Measurements from ENCODE around the gene CCDC85A.

The CCDC85A gene

DNA sequence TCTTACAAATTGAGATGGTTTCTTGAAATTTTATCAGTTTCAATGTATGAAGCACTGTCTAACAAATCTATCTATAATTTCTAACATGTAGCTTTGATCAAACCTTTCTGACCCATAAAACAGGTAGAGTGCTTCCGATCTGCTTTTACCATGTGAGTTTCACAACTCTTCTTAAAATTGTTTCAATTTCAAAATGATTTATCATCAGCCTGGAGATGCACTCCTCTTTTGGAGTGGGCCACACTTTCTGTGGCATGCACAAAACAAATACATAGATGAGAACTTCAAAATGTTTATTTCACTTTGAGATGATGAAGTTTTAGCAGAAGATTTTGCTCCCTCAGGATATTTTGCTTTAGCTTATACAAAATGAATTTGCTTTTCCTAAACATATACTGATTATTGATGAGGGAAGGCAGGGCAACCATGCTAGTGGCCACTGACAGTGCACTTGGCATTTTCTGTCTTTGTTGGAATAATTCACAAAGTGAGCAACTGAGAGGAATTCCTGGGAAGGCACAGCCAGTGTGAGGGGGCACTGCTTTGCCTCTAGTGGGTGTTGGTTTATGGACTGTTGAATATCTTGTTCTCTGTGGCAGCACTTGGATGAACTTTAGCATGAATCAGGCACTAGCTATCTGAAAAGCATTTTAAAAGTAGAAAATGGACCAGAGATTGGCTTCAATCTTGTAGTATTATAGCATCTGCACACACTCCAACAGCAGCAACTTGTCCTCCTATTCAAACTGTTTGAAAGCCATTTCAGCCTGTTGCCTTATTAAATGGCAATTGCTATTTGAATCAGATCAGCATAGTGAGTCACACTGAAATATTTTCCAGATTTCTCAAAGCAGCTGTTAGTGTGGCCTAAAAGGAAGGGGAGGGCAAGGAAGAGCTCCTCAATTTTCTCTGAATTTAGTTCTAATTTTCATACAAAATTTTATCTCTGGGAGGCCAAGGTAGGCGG, 193.2 kb downstream of the CCDC85A start:
- no peak for DNase-seq

DNA sequence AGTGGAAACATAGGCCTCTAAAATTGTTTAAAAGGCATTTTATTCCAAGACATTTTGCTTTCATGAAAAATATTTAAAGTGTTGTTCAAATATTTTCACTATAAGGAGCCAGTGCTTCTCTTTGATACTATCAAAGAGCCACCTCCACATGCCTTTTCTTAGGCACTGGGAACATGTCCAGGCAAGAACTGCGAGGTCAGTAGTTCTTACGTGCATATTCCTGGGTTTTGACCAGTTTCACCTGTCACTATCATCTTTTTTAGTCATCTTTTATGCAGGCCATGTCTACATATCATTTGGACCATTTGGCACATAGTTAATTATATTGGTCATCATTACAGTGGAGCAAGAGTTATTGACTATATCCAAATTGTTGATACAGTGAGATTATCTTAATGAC, 195.3 kb downstream of the CCDC85A start:
- no peak for DNase-seq

DNA sequence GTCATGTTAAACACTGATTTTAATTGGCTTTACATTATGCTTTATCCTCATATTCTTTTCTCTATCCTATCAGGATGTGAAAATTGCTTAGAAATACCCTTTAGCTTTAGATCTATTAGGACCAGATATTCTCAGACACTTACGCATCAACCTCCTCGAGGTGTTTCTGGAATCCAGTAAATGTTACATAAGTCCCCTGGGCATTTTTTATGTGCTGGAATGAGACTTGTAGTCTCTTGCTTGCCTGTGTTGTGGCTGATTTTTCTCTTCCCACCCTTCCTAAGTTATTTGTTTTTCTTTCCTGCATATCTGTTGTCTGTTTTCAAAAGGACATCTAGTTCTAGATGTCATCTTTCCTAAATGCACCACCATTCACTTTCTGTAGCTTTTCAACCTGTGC, 197.1 kb downstream of the CCDC85A start:
- DNase-seq = no peak

DNA sequence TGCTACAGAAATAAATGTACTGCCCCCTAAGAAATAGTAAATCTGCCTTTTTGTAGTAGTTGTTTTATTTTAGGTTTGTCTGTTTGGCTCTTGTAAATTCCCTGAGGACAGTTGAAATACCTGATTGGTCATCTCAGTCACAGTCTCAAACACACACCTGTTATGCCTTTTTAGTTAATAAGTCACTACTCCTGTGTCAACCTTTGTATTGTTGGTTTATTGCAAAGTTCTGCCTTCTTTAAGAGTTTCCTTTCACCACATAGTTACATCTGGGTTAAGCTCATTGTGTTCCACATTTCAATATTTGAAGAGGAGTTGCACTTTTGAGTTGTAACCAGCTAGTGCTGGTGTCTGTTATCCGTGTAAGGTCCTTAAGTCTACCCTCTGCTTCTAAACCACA, 198.7 kb downstream of the CCDC85A start:
- DNase-seq = no peak

DNA sequence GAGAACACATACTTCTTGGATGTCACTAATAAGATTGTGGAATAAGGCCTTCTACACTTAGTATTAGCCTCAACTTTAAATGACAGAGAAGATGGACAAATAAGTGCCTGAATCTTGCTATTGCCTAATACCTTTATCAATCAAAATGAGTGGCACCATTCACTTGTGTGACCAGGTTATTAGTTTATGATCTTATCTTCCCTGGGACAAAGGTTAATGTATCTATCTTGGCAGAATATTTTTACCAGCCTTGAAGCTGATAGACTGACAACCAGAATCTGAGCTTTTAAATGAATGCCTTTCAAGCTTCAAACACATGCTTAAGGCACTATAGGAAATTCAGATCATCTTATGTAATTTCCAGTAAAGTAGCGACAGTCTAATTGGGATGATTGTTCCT, 202.9 kb downstream of the CCDC85A start:
- no peak for DNase-seq

DNA sequence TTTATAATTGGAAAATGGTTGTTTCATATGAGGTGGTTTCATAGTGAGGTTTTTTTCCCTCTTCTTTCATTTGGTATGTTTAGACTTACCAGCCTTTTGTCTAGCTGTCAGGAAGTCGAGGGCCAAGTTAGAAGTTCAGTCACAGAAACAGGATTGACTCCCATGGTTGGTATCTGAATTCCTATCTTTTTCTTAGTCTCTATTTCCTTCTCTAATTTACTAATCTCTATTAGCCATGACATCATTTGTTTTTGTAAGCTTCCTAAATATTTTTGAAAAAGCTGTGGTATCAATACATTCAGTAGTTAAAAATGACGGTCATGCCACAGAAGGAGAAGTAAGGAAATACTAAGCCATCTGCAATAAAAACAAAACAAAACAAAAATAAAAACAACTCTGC, 206.9 kb downstream of the CCDC85A start:
- no peak for DNase-seq

DNA sequence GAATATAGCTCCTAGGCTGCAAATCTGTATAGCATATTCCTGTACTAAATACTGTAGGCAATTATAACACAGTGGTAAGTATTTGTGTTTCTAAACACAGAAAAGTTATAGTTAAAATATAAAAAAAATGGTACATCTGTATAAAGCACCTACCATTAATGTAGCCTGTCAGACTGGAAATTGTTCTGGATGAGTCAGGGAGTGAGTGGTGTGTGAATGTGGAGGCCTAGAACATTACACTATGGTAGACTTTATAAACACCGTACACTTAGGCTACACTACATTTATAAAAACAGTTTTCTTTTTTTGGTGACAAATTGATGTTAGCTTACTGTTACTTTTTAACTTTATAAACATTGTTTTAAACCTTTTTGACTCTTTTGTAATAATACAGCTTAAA, 226.3 kb downstream of the CCDC85A start:
- DNase-seq = no peak

DNA sequence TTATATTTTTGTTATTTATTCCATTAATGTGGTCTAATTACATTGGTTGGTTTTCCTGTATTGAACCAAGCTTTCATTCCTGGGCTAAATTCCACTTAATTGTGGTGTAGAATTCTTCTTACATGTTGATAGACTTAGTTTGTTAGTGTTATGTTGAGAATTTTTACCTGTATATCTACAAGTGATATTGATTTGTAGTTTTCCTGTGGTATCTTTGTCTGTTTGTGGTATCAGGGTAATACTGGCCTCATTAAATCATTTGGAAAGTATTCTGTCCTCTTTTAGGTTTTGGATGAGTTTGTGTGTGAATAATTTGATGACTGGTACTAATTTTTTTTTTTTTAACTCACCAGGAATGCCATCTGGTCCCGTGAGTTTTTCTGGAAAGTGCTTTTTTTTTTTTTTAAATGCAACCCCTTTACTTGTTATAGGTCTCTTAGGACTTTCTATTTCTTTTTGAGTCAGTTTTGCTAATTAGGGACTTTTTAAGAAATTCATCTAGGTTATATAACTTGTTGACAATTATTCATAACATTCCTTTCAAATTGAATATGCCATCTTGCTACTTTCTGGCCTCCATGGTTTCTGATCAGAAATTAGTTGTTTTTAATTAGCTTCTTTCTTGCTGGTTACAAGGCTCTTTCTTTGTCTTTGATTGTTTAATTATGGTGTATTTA, 232.8 kb downstream of the CCDC85A start:
- no peak for DNase-seq

Data from MV-4-11 (cell line).